ENCODE data around the gene GAL3ST1. TPM values are rescaled to one million over a fixed set of nuclear protein-coding genes. Genes with fewer than 3 reads are reported as not detected.

GAL3ST1 gene
- polyA plus RNA-seq, 1 donor from 2014 or later, result 1.6 TPM

DNA sequence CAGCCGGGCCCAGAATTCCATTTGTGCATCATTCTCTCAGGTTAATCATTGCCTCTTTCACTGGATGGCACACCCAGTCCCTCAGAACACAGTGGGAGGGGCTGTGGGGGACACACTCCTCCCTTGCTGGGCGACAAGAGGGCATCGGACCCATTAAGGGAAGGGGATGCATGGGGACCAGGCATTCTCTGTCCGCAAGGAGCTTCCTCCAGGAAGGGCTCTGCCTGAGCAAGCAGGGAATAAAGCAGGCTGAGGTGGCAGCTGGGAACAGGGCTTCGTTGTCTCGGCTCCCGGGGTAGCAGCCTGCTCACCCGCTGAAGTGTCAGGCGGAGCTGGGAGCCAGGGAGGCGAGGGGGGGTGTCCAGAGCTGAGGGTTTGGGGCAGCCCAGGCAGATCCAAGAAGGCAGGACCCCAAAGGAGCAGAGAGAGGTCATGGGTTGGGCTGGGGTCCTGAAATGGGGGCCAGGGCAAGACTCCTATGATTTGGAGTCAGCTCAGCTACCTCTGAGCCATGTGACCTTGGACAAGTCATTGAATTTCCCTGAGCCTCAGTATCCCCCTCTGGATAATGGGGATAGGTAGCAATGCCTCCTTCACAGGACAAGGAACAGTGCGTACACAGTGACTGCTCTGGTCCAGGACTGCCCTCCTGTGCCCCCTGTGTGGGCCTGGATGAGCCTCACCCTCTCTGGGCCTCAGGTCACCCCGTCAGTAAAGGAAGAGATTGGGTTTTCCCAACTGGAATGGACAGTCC lies 1.4 kb downstream of the GAL3ST1 start:
- no peaks in the 10 kb centered on the region for H3K79me2 ChIP-seq (replicated peaks; ENCODE audit: insufficient read depth, low read length)
- no peak overlapping the region for H3K4me3 ChIP-seq (ENCODE audit: low read length)
- no peak overlapping the region for H2AFZ ChIP-seq (ENCODE audit: low read depth, low read length)
- H3K4me2 ChIP-seq (ENCODE audit: low read length), result no peak overlapping the region
- H3K9me3 ChIP-seq (ENCODE audit: low read length), result no peaks in the 10 kb centered on the region
- no peaks in the 10 kb centered on the region for H3F3A ChIP-seq (ENCODE audit: insufficient read depth, low read length, poor library complexity, severe bottlenecking)
- no peak overlapping the region for H3K27ac ChIP-seq (ENCODE audit: low read length)
- no peak overlapping the region for H3K9ac ChIP-seq (ENCODE audit: low read length)
- H3K36me3 ChIP-seq (ENCODE audit: insufficient read depth, low read length), result no peaks in the 10 kb centered on the region
- no peaks in the 10 kb centered on the region for H4K20me1 ChIP-seq (ENCODE audit: insufficient read depth)
- H3K9me2 ChIP-seq (ENCODE audit: insufficient read depth, low read length), result no peaks in the 10 kb centered on the region
- H3K27me3 ChIP-seq (ENCODE audit: insufficient read depth, low read depth, low read length), result no peaks in the 10 kb centered on the region
- TF ChIP-seq RAD21 (conservative IDR thresholded peaks at IDR 0.05) (no peak), EP300 (conservative IDR thresholded peaks at IDR 0.05; ENCODE audit: poor library complexity, severe bottlenecking) (no peak), SMC3 (conservative IDR thresholded peaks at IDR 0.05; ENCODE audit: poor library complexity) (no peak), EZH2 (IDR thresholded peaks at IDR 0.05; ENCODE audit: borderline replicate concordance, insufficient read depth, low read length, poor library complexity, severe bottlenecking) (no peak), TAF1 (IDR thresholded peaks at IDR 0.05; ENCODE audit: low read depth) (no peak), MXI1 (conservative IDR thresholded peaks at IDR 0.05; ENCODE audit: poor library complexity, severe bottlenecking) (no peak)
- TF ChIP-seq, protein P1, sequence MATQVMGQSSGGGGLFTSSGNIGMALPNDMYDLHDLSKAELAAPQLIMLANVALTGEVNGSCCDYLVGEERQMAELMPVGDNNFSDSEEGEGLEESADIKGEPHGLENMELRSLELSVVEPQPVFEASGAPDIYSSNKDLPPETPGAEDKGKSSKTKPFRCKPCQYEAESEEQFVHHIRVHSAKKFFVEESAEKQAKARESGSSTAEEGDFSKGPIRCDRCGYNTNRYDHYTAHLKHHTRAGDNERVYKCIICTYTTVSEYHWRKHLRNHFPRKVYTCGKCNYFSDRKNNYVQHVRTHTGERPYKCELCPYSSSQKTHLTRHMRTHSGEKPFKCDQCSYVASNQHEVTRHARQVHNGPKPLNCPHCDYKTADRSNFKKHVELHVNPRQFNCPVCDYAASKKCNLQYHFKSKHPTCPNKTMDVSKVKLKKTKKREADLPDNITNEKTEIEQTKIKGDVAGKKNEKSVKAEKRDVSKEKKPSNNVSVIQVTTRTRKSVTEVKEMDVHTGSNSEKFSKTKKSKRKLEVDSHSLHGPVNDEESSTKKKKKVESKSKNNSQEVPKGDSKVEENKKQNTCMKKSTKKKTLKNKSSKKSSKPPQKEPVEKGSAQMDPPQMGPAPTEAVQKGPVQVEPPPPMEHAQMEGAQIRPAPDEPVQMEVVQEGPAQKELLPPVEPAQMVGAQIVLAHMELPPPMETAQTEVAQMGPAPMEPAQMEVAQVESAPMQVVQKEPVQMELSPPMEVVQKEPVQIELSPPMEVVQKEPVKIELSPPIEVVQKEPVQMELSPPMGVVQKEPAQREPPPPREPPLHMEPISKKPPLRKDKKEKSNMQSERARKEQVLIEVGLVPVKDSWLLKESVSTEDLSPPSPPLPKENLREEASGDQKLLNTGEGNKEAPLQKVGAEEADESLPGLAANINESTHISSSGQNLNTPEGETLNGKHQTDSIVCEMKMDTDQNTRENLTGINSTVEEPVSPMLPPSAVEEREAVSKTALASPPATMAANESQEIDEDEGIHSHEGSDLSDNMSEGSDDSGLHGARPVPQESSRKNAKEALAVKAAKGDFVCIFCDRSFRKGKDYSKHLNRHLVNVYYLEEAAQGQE (IDR thresholded peaks at IDR 0.05; ENCODE audit: borderline replicate concordance), result no peak
- TF ChIP-seq, protein P2, sequence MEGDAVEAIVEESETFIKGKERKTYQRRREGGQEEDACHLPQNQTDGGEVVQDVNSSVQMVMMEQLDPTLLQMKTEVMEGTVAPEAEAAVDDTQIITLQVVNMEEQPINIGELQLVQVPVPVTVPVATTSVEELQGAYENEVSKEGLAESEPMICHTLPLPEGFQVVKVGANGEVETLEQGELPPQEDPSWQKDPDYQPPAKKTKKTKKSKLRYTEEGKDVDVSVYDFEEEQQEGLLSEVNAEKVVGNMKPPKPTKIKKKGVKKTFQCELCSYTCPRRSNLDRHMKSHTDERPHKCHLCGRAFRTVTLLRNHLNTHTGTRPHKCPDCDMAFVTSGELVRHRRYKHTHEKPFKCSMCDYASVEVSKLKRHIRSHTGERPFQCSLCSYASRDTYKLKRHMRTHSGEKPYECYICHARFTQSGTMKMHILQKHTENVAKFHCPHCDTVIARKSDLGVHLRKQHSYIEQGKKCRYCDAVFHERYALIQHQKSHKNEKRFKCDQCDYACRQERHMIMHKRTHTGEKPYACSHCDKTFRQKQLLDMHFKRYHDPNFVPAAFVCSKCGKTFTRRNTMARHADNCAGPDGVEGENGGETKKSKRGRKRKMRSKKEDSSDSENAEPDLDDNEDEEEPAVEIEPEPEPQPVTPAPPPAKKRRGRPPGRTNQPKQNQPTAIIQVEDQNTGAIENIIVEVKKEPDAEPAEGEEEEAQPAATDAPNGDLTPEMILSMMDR (IDR thresholded peaks at IDR 0.05; ENCODE audit: poor library complexity, severe bottlenecking), result no peak

DNA sequence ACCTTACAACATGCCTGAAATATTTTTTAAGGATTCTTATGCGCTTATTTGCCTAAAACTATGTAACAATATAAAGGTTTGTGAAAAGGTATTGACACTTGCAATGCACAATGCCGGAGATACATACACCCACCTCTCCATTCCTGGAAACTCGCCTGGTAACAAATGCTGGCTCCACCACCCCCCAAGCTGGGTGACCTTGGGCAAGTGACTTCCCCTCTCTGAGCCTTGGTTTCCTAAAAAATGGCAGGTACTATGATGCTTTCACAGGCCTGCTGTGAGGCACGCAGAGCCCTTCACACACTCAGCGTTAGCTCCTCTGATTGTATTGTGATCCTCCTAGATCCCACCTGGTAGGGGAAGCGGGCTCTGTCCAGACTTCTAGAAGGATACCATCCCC lies 2.3 kb downstream of the GAL3ST1 start:
- Histone ChIP-seq H3F3A (ENCODE audit: insufficient read depth, low read length, poor library complexity, severe bottlenecking) (no peaks in the 10 kb centered on the region), H4K20me1 (ENCODE audit: insufficient read depth) (no peaks in the 10 kb centered on the region), H2AFZ (ENCODE audit: low read depth, low read length) (no peak overlapping the region), H3K9me3 (ENCODE audit: low read length) (no peaks in the 10 kb centered on the region), H3K9ac (ENCODE audit: low read length) (no peak overlapping the region), H3K9me2 (ENCODE audit: insufficient read depth, low read length) (no peaks in the 10 kb centered on the region), H3K27me3 (ENCODE audit: insufficient read depth, low read depth, low read length) (no peaks in the 10 kb centered on the region), H3K36me3 (ENCODE audit: insufficient read depth, low read length) (no peaks in the 10 kb centered on the region), H3K79me2 (replicated peaks; ENCODE audit: insufficient read depth, low read length) (no peaks in the 10 kb centered on the region), H3K4me3 (ENCODE audit: low read length) (no peak overlapping the region), H3K27ac (ENCODE audit: low read length) (no peak overlapping the region), H3K4me2 (ENCODE audit: low read length) (no peak overlapping the region)
- TF ChIP-seq, protein P1 (IDR thresholded peaks at IDR 0.05; ENCODE audit: borderline replicate concordance), result no peak
- TF ChIP-seq, protein P2 (IDR thresholded peaks at IDR 0.05; ENCODE audit: poor library complexity, severe bottlenecking), result no peak
- no peak for TF ChIP-seq SMC3 (conservative IDR thresholded peaks at IDR 0.05; ENCODE audit: poor library complexity)
- no peak for TF ChIP-seq TAF1 (IDR thresholded peaks at IDR 0.05; ENCODE audit: low read depth)
- TF ChIP-seq RAD21 (conservative IDR thresholded peaks at IDR 0.05), result no peak
- no peak for TF ChIP-seq EZH2 (IDR thresholded peaks at IDR 0.05; ENCODE audit: borderline replicate concordance, insufficient read depth, low read length, poor library complexity, severe bottlenecking)
- no peak for TF ChIP-seq MXI1 (conservative IDR thresholded peaks at IDR 0.05; ENCODE audit: poor library complexity, severe bottlenecking)
- no peak for TF ChIP-seq POLR2AphosphoS5 (IDR thresholded peaks at IDR 0.05)
- no peak for TF ChIP-seq EP300 (conservative IDR thresholded peaks at IDR 0.05; ENCODE audit: poor library complexity, severe bottlenecking)

Measured in neural cell (in vitro differentiated cells).